RWPE1 (cell line): ENCODE measurements around the gene ZMIZ1.
A peak's percentile ranks its signal among the peaks of the same experiment; 100 is the strongest.

Experiments used
- CTCF ChIA-PET: fragments of 350-600 bp; sonication (Branson Sonifier 250); formaldehyde crosslinking; extraction: SDS; loops from one replicate; lab custom pipeline; 2021; lab: Yijun Ruan, JAX
- POLR2A ChIA-PET: fragments of 400-600 bp; formaldehyde crosslinking; extraction: SDS; loops from one replicate; lab custom pipeline; 2020; ENCODE audit warnings: antibody characterized with exemption; ENCODE audit not compliant: low non-redundant PET; lab: Yijun Ruan, JAX
- DNase-seq: peaks from one replicate; pipeline ENCODE4 v3.0.0; 2012; ENCODE audit warnings: low spot score
- H3K27ac ChIP-seq: fragments of 450-650 bp; 2 replicates; pipeline ENCODE4 v1.5.1; 2017
- CTCF ChIP-seq: fragments of 450-650 bp; conservative IDR thresholded peaks from 2 replicates; pipeline ENCODE4 v1.5.1; 2017; ENCODE audit warnings: low read depth, mild to moderate bottlenecking

Gene ZMIZ1

DNA sequence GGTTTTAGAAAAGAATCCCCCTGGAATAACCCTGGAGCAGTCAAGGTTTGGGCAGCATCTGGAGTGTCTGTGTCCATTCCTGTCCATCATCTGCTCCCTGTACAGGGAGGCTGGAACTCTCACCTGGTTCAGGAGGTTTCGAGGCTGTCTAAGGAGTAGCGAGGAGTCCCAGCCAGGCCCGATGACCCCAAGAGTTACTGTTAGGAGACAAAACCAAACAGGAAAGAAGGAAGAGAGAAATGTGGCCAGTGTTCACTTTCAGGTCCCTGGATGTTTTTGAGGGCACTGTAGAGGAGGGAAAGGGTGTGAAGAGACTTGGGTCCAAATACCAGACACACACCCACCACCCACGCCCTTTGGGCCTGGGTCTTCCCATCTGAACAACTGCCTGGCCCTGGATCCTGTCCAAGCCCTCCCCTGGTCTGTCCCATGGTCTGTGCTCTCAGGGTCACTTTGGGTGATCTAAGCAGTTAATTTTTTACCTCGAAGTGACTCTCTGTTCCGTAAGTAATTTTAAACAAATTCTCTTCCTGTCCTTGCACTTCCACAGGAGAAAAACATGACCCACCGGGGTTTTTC is 117.1 kb downstream of the ZMIZ1 start:
- ChIA-PET POLR2A (no interaction called here), CTCF (no interaction called here)
- no peak for DNase-seq
- peak overlapping the region; percentile 54 for H3K27ac ChIP-seq
- TF ChIP-seq CTCF = no peak

- peak overlapping the region; percentile 54 for H3K27ac ChIP-seq
- DNase-seq = no peak
- TF ChIP-seq CTCF = no peak
- CTCF ChIA-PET = interaction anchor here (0.5 kb wide), 1 partner anchor 301 kb away, joined by 3 read pairs; no protein-coding TSS in a partner anchor
- POLR2A ChIA-PET = no interaction called here
These were observed 117.8 kb downstream of the ZMIZ1 start for GRCh38 chr10:79186486-79187120.

DNA sequence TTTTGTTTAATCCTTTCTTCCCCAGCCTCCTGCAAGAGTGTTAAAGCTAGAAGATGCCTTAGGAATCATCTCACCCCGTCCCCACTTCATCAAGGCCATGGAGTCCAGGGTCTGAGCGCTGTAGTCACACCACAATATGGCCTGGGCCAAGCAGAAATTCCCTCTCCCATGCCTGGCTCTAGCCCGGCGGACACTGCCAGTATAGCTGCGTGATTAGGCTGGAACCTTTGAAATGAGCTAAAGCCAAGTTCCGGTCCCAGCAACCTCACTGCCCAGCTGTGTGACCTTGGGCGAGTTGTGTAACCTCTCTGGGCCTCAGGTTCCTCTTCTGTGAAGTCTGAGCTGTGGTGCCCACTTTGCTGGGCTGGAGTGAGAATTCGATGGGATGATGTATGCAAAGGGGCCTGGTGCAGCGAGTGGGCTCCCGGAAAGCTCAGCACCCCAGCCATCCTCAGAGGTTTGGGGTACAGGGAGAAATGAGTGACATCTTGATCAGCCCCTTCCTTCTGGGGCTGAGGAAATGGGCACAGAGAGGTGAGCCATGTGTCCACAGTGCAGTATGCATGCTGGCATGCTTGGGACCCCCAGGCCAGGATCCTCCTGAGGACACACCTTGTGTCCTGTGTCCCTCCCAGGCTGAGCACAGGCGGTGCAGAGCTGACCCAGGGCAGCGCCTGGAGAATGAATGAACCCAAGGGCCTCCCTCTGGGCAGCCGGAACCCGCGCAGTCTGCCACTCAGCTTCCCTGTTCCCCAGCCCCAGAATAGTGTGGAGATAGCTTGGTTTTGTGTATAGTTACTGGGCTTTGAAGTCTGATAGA is 118.6 kb downstream of the ZMIZ1 start:
- TF ChIP-seq CTCF = no peak
- DNase-seq = no peak
- H3K27ac ChIP-seq = peak overlapping the region; percentile 54
- ChIA-PET CTCF (interaction anchor here (0.5 to 1.2 kb wide), 5 partner anchors 8 to 1150 kb away, joined by 3 to 5 read pairs (median 3); no protein-coding TSS in a partner anchor), POLR2A (no interaction called here)

GRCh38 chr10:79188154-79188965 is 119.6 kb downstream of the ZMIZ1 start:
- DNase-seq = no peak
- CTCF ChIA-PET = interaction anchor here (1.1 to 1.2 kb wide), 2 partner anchors 8 to 12 kb away, joined by 3 read pairs; no protein-coding TSS in a partner anchor
- no peak for TF ChIP-seq CTCF
- peak overlapping the region; percentile 54 for H3K27ac ChIP-seq
- POLR2A ChIA-PET = interaction anchor here (0.5 kb wide), 1 partner anchor 82 kb away, joined by 3 read pairs; no protein-coding TSS in a partner anchor

DNA sequence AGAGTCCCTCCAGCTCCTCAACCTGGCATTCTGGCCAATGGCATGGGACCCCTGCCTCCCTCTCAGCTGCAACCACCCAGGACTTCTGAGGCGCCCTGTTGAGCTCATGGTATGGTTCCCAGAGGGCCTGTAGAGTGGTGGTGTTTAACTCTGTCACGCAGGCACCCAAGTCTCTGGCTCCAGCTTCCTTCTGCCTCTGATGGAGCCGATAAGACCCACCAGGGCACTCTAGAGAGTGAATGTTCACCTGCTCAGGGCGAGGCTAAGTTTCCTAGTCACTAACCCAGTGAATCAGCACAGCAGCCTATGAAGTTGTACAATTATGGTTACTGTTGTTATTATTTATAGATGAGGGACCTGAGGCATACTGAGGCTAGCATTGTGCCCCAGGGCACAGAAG is 120.4 kb downstream of the ZMIZ1 start:
- H3K27ac ChIP-seq = peak overlapping the region; percentile 54
- DNase-seq = no peak
- CTCF ChIA-PET = interaction anchor here (1.1 kb wide), 1 partner anchor 13 kb away, joined by 3 read pairs; no protein-coding TSS in a partner anchor
- TF ChIP-seq CTCF = no peak
- POLR2A ChIA-PET = interaction anchor here (0.5 to 1.6 kb wide), 2 partner anchors 34 to 83 kb away, joined by 3 read pairs; no protein-coding TSS in a partner anchor
